GM12875 (cell line): Measurements from ENCODE around the gene SOX21.

Source experiments
- H3K4me3 ChIP-seq: one replicate; pipeline ENCODE4 v1.5.1; 2011; ENCODE audit warnings: low read depth, low read length, control low read depth
- CTCF ChIP-seq: IDR thresholded peaks from 2 replicates; pipeline ENCODE4 v1.5.1; 2011; ENCODE audit warnings: low read depth, mild to moderate bottlenecking, control low read depth, inconsistent platforms, low read length, moderate library complexity, borderline replicate concordance; ENCODE audit not compliant: insufficient read depth

SOX21 gene

GRCh38 chr13:94703721-94704314, 8.5 kb downstream of the SOX21 start:
- no peak overlapping the region for H3K4me3 ChIP-seq
- no peak for TF ChIP-seq CTCF

GRCh38 chr13:94703271-94703670, 9.1 kb downstream of the SOX21 start:
- no peak overlapping the region for H3K4me3 ChIP-seq

GRCh38 chr13:94702181-94703041, 9.9 kb downstream of the SOX21 start:
- no peak for TF ChIP-seq CTCF
- H3K4me3 ChIP-seq = no peak overlapping the region

More at GRCh38 chr13:94703271-94703670, 9.1 kb downstream of the SOX21 start:
- no peak for TF ChIP-seq CTCF

GRCh38 chr13:94701313-94702180, 10.8 kb downstream of the SOX21 start:
- no peak for TF ChIP-seq CTCF
- no peak overlapping the region for H3K4me3 ChIP-seq

- H3K4me3 ChIP-seq = no peak overlapping the region
- TF ChIP-seq CTCF = no peak
These were observed 11.8 kb downstream of the SOX21 start for GRCh38 chr13:94700536-94700935.

- no peak for TF ChIP-seq CTCF
- H3K4me3 ChIP-seq = no peak overlapping the region
These were observed 12.3 kb downstream of the SOX21 start for GRCh38 chr13:94700051-94700535.
